Esophagus muscularis mucosa (tissue), 4 donors: ENCODE results near the gene TMEM151A. TPM values are rescaled to one million over a fixed set of nuclear protein-coding genes. Genes with fewer than 3 reads are reported as not detected.

Experiments used
- DNase-seq: peaks from one replicate; pipeline ENCODE4 v3.0.0-alpha.2; 2017; ENCODE audit errors: extremely low spot score
- H3K27ac ChIP-seq, 4 donors: fragments of 200-600 bp; sonication (generic); replicated peaks in 1 of 4; 1 replicate in 3 of 4; 2 replicates in 1 of 4; pipeline ENCODE4 v1.5.1; 2016 to 2019; ENCODE audit warnings: mild to moderate bottlenecking in 1 of 4
- H3K27me3 ChIP-seq, 4 donors: fragments of 200-600 bp; sonication (generic); one replicate each; pipeline versions ENCODE4 v1.5.1 to v1.6.0; 2016 to 2019
- H3K36me3 ChIP-seq, 4 donors: fragments of 200-600 bp; sonication (generic); one replicate each; pipeline ENCODE4 v1.5.1; 2016 to 2019
- H3K4me1 ChIP-seq, 4 donors: fragments of 200-600 bp; sonication (generic); one replicate each; pipeline ENCODE4 v1.5.1; 2016 to 2019
- H3K4me3 ChIP-seq, 4 donors: fragments of 200-600 bp; sonication (generic); 1 replicate in 2 of 4; 2 replicates in 2 of 4; pipeline ENCODE4 v1.5.1; 2016 to 2019; ENCODE audit warnings: mild to moderate bottlenecking in 4 of 4, moderate library complexity in 1 of 4
- H3K9me3 ChIP-seq, 4 donors: fragments of 200-600 bp; sonication (generic); 1 replicate in 3 of 4; 2 replicates in 1 of 4; pipeline ENCODE4 v1.5.1; 2016 to 2019
- EP300 ChIP-seq: sonication (generic); formaldehyde crosslinking; IDR thresholded peaks from one replicate; pipeline ENCODE4 v1.6.1; 2017; ENCODE audit warnings: antibody characterized with exemption
- POLR2A ChIP-seq: fragments of 450-650 bp; IDR thresholded peaks from one replicate; pipeline ENCODE4 v1.6.1; 2017; ENCODE audit warnings: antibody characterized with exemption, moderate library complexity, mild to moderate bottlenecking, low read depth
- POLR2AphosphoS5 ChIP-seq, 2 donors: sonication (generic); formaldehyde crosslinking; IDR thresholded peaks; one replicate each; pipeline ENCODE4 v1.6.1; 2017; ENCODE audit warnings: antibody characterized with exemption in 2 of 2
- WGBS: methylation state at CpG from one replicate; pipeline ENCODE4 v1.1.5; 2018; 5-methylcytosine and 5-hydroxymethylcytosine counted together
- intact Hi-C: fragments of 100-400 bp; cut with DNase I; formaldehyde crosslinking; loops from one replicate; pipeline ENCODE4 v1.15.1; 2023
- total RNA-seq, 4 donors: library from RNA; depleted of rRNA; stranded (reverse); fragments of >200 nt; gene quantifications; one replicate each; pipeline versions ENCODE4 v1.1.0 to v1.2.1, GENCODE V29; 2016
- TF ChIP-seq, protein P1 (sequence below), 3 experiments: fragments of 200-600 bp in 2 of 3; fragments of 450-650 bp in 1 of 3; sonication (generic) in 2 of 3; IDR thresholded peaks; one replicate each; pipeline ENCODE4 v1.5.1; 2017 to 2019; ENCODE audit warnings: antibody characterized with exemption in 3 of 3, mild to moderate bottlenecking in 2 of 3, moderate library complexity in 1 of 3

TMEM151A gene
- total RNA-seq, 4 donors from 2014 or later = 0.42 to 0.71 (median 0.54) TPM

DNA sequence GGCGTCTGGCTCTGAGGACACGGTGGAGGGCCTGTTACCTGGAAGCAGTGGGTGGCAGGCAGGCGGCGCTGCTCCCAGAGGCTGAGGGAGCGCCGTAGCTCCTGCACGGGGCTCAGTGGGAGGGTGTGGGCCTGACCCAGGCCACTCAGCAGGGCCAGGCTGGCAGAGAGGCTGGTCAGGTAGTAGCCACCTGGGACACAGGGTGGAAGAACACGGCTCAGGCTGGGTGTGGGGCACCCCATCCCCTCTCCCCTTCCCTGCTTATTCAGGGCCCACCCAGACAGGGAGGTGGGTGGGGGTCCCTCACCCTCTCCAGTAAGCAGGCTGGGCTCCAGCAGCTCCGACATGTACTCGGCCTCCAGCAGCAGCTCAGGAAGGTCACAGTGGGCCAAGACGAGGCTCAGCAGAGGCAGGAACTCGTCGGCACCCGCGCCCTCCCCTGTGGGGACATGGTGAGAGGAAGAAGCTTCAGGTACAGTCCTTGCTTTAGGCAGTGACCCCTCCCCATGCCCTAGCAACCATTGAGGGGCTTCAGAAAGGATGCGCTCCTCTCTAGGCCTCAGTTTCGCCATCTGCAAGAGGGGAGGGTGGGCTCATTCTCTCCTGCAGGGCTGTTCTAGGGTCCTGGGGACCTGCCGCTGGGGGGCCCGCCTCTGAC lies 41.7 kb downstream of the TMEM151A start:
- Histone ChIP-seq H3K4me3 (no peak overlapping the region), H3K27ac (no peak overlapping the region), H3K27me3 (no peaks in the 10 kb centered on the region), H3K4me1 (peaks cover 29 to 39% (median 36%) of the 10 kb centered on the region in 4 donors), H3K9me3 (no peaks in the 10 kb centered on the region), H3K36me3 (peaks cover 0 to 44% (median 40%) of the 10 kb centered on the region in 4 donors)
- DNase-seq = no peak
- WGBS = 95% methylated on average over 10 of the region's 19 CpGs
- intact Hi-C loops = no loop called here
- no peak for TF ChIP-seq POLR2AphosphoS5 (IDR thresholded peaks at IDR 0.05)
- TF ChIP-seq POLR2A = no peak
- TF ChIP-seq, protein P1, sequence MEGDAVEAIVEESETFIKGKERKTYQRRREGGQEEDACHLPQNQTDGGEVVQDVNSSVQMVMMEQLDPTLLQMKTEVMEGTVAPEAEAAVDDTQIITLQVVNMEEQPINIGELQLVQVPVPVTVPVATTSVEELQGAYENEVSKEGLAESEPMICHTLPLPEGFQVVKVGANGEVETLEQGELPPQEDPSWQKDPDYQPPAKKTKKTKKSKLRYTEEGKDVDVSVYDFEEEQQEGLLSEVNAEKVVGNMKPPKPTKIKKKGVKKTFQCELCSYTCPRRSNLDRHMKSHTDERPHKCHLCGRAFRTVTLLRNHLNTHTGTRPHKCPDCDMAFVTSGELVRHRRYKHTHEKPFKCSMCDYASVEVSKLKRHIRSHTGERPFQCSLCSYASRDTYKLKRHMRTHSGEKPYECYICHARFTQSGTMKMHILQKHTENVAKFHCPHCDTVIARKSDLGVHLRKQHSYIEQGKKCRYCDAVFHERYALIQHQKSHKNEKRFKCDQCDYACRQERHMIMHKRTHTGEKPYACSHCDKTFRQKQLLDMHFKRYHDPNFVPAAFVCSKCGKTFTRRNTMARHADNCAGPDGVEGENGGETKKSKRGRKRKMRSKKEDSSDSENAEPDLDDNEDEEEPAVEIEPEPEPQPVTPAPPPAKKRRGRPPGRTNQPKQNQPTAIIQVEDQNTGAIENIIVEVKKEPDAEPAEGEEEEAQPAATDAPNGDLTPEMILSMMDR (IDR thresholded peaks at IDR 0.05) = no peak
- no peak for TF ChIP-seq EP300

DNA sequence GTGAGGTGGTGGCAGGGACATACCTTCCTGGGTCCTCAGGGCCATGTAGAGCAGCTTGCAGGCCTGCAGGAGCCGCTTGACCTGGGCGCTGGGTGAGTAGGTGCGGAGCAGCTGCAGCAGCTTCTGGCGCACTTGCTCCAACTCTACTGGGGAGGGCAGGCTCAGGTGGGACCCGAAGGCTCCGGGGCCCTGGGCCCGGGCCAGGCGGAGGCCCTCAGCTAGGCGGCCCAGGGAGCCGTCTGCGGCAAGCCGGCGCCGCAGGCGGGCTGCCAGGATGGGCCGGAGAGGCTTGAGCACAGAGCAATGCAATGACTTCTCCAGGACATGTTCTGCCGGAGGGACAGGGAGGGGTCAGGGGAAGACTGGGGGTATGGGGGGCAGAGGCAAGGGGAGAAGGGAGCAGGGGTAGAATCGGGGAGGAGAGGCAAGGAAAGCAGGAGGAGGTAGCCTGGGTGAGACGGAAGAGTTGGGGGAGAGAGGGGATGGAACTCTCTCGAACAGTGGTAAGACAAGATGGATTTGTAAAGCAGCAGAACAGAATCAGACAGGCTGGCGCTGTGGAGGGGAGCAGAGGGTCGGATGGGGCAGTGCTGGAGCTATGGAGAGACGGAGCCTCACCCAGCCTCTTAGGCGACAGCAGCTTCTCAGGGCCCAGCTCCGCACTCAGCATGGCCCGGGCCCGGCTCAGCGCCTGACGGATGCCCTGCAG lies 42.4 kb downstream of the TMEM151A start:
- TF ChIP-seq, protein P1 (IDR thresholded peaks at IDR 0.05) = no peak
- TF ChIP-seq POLR2AphosphoS5 (IDR thresholded peaks at IDR 0.05) (no peak), POLR2A (no peak), EP300 (no peak)
- Histone ChIP-seq H3K9me3 (no peaks in the 10 kb centered on the region), H3K27ac (no peak overlapping the region), H3K27me3 (no peaks in the 10 kb centered on the region), H3K4me3 (no peak overlapping the region), H3K36me3 (peaks cover 4 to 51% (median 47%) of the 10 kb centered on the region in 4 donors), H3K4me1 (peaks cover 22 to 32% (median 30%) of the 10 kb centered on the region in 4 donors)
- WGBS = 87% methylated on average over 26 of the region's 29 CpGs
- DNase-seq = no peak
- intact Hi-C loops = no loop called here

DNA sequence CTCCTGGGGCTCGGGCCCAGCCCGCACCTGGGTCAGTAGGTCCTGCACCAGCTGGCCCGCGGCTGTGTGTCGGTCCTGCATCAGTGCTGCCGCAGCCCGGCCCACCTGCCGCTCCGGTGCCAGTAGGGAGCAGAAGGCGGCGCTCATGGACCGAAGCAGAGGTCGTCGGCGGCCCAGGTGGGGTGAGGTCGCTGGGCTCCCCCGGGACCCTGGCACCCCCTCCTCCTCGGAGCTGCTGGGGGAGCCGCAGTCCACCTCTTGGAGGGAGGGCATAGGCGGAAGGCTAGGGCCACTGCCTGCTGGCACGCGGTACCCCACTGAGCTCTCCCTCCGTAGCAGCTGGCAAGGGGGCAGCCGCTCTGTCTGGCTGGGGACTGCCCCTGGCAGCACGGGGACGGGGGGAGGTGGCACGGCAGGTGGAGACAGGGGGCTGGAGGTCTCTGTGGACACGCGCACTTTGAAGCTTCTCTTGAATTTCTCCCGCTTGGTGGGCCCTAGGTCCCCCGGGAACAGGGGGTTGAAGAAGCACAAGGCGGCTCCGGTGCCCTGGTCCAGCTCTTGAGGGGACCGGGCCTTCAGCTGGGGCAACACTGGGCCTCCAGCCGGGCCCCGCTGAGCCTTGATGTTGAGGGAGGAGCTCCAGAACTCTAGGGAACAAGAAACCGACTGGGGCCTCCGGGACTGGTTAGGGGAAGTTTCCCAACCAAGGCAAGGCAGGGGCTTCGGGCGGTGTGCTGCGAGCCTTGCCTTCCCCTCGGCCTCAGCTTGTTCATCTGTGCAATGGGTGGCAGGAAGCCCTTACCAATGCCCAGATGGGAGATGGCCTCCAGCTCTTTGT lies 43.1 kb downstream of the TMEM151A start:
- H3K27me3 ChIP-seq = no peaks in the 10 kb centered on the region
- no peak for DNase-seq
- H3K27ac ChIP-seq = no peak overlapping the region
- WGBS = 68% methylated on average over 18 of the region's 42 CpGs
- H3K9me3 ChIP-seq = no peaks in the 10 kb centered on the region
- peak overlapping the region; percentile 58 to 66 (median 64) for H3K4me3 ChIP-seq
- H3K4me1 ChIP-seq = peaks cover 21 to 32% (median 29%) of the 10 kb centered on the region in 4 donors
- peaks cover 12 to 59% (median 55%) of the 10 kb centered on the region in 4 donors for H3K36me3 ChIP-seq
- intact Hi-C loops = no loop called here
- no peak for TF ChIP-seq EP300
- no peak for TF ChIP-seq POLR2AphosphoS5 (IDR thresholded peaks at IDR 0.05)
- no peak for TF ChIP-seq POLR2A
- TF ChIP-seq, protein P1 (IDR thresholded peaks at IDR 0.05) = no peak

DNA sequence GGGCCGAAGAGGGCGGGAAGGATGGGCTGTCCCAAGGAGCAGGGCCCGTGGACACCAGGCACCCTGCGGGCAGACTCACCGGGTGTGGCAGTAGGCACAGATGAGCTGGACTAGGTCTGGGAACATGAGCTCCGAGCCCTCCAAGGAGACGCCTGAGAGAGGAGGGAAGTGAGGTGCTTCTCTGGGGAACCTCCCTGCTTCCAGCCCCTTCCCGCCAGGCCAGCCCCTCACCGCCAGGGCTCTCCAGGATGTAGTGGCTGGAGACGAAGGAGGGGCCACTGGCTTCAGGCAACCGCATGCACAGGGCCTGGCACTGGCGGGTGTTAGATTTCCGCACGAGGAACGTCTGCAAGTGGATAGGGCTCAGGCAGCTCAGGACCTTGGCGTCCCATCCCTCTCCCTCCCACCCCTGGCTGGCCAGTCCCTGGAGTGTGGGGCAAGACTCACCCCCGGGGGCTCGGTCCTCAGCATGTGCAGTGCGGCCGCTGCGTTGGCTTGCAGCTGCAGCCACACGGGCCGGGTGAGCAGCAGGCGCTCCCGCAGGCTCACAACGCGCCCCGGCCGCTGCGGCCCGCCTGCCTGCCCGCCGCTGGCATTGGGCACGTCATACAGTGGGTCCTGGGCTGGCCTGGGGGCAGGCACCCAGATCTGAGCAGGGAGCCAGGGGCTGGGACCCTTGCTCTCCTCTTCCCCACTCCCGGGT lies 44.0 kb downstream of the TMEM151A start:
- 25% methylated on average over 15 of the region's 35 CpGs for WGBS
- H3K27ac ChIP-seq = peak overlapping the region; percentile 59 to 77 (median 64)

More for the DNA sequence above, 44.0 kb downstream of the TMEM151A start:
- Histone ChIP-seq H3K4me1 (peaks cover 21 to 32% (median 29%) of the 10 kb centered on the region in 4 donors), H3K4me3 (peak overlapping the region; percentile 58 to 66 (median 64)), H3K27me3 (no peaks in the 10 kb centered on the region), H3K9me3 (no peaks in the 10 kb centered on the region), H3K36me3 (peaks cover 19 to 68% (median 63%) of the 10 kb centered on the region in 4 donors)
- no peak for DNase-seq
- no peak for TF ChIP-seq EP300
- TF ChIP-seq, protein P1 (IDR thresholded peaks at IDR 0.05) = no peak
- intact Hi-C loops = no loop called here
